ENCODE data around the gene FASTKD3.

GRCh38 chr5:7888901-7889300 is 20.1 kb upstream of the FASTKD3 start:
- no peak for TF ChIP-seq CTCF (IDR thresholded peaks at IDR 0.05)
- no peak for TF ChIP-seq POLR2A (IDR thresholded peaks at IDR 0.05)
- no peak for TF ChIP-seq POLR2AphosphoS5 (IDR thresholded peaks at IDR 0.05)
- no peak for TF ChIP-seq EP300 (IDR thresholded peaks at IDR 0.05; ENCODE audit: low read depth)

Data from transverse colon (tissue), 4 donors.